GM19240 (cell line): Measurements from ENCODE around the gene SLC6A6.

Experiments used
- DNase-seq: peaks from one replicate; pipeline ENCODE4 v3.0.0; 2011; ENCODE audit warnings: low spot score; ENCODE audit not compliant: insufficient read length

Gene SLC6A6

DNA sequence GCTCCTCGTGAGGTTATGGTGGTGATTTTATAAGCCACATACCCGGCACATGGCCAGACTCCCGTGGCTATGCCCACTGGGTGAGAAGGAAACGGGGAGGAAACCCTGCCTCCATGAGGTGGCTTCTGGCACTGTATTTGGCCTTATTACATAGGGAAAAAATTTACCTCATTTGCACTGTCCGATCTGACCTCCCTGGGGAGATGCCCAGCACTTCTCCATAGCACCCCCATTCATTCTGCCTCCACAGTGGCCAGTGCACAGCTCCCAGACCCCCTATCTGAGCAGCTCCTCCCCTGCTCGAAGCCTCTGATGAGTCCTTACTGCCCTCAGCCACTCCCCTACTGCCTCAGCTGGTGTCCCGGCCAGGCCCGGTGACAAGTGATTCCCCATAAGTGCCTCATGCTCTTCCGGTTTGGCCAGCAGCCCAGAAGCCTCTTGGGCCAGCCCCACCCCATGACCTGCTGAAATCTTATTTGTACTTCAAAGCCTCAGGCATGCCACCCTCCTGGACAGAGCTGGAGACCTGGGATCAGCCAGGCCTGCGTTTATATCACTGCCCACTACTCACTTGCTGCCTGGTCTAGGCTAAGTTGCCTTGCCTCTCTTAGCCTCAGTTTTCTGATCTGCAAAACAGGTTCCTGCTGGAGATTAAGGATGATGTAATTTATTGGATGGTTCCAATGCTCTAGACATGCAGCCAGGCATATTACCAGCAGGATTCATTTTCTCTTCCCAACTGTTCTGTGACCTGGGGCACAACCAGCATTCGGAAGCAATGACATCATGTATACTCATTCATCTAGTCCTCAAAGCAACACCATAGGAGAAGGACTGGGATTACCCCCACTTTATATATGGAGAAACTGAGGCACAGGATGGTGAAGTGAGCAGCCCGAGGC, 30.6 kb upstream of the SLC6A6 start:
- no peak for DNase-seq

DNA sequence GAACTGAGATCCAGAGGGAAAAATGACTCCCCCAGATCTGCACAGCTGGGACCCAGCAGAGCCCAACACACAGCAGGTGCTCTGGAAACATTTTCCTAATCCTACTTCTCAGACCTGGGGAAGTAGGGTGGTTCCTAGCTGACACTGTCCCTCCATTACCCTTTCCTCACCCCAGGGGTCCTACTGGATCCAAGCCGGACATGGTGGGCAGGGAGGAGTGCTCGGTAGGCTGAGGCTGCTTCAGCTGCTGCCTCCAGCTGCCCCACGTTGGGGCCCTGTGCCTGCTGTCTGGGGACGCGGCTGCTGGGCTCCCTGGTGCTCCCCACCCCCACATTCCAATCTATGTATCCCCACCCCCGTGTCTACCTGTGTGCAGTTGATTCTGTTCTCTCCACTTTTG, 29.8 kb upstream of the SLC6A6 start:
- DNase-seq = no peak

DNA sequence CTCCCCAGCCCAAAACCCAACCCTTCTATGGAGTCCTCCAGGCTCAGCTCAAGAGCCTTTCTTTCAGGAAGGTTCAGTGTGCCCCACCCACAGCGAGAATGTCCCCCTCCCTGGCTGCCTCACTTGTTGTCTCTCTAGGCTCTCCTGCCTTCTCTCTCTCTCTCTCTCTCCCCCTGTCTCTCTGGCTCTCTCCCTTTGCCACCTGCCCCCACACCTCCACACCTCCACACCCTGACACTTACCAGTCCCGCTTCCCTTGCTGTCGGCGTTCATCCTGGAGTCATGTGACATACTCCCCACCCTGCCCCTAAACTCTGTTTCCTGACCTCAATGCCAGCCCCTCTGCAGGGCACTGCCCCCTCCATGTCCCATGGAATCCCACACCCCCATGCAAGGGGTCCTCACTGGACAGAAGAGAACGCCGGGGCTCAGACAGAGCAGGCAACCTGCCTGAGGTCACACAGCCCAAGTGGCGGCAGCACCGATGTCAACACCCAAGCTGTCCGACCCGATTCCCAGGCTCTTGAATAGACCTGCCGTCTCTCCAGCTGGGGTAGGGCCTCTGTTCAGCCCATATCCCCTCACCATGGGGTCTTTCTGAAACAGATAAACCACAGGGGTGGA, 28.5 kb upstream of the SLC6A6 start:
- DNase-seq = no peak

DNA sequence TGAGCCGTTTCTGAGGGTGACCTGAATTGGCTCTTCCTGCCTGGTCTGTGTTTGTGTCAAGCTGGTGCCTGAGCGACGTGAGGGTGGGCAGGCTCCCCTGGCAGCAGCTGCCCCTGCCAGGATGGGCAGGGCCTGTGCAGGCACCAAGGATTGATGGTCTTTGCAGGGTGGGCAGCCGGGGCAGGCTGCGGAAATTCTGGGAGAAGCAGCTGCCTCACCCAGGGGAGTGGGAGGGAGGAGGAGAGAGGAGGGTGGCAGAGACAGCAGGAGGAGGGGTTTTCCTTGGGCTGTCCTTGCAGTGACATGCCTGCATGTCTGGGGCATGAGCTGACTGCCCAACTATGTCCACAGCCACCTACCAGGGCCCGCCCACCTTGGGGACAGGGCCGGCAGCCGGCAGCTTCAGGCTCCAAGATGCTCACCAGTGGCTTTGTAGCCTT, 27.9 kb upstream of the SLC6A6 start:
- DNase-seq = no peak

DNA sequence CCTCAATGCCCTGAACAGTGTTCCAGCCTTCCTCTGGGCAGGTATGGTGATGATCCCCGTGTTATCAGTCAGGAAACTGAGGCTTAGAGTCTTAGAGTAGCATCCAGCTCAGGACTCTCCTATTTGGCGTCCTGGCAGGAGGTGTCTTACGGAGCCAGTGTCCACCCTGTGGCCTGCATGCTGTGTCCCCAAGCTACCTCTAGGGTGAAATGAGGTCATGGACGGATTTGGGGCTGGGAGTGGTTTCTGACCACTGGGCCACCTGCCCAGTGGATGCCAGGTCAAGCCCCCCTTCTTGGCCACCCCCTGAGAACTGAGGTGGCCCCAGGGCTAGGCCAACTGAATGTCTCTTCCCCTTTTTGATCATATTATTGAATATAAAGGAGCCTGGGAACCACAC, 27.2 kb upstream of the SLC6A6 start:
- no peak for DNase-seq

DNA sequence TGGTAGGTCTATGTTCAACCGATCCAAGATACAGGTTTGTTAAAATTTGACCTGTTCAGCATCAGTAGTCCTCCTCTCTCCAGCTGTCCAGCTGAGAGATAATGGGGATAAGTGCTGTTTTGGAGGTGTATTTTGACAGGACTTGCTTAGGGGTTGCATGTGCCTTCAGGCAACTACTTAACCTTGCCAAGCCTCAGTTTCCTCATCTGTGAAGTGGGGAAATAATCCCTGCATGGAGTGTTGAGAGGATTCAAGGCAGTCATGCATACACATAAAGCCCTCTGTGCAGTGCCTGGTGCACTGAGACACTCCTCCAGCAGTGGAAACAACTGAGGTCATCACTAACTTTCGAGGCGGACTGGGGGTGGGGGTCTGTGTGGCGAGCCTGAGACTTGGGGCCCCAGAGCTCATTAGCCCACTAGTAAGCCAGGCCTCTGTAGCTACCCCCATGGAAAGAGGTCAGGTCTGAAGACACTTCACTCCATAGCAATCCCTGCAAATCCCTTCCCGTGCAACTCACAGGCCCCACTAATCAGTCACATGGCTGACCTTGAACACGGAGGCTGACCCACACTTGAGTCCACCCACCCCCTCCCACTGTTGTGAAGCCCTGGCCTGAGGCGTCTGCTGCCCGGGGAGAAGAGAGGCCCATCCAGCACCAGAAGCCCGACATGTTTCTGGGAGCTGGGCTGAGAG, 25.9 kb upstream of the SLC6A6 start:
- no peak for DNase-seq

DNA sequence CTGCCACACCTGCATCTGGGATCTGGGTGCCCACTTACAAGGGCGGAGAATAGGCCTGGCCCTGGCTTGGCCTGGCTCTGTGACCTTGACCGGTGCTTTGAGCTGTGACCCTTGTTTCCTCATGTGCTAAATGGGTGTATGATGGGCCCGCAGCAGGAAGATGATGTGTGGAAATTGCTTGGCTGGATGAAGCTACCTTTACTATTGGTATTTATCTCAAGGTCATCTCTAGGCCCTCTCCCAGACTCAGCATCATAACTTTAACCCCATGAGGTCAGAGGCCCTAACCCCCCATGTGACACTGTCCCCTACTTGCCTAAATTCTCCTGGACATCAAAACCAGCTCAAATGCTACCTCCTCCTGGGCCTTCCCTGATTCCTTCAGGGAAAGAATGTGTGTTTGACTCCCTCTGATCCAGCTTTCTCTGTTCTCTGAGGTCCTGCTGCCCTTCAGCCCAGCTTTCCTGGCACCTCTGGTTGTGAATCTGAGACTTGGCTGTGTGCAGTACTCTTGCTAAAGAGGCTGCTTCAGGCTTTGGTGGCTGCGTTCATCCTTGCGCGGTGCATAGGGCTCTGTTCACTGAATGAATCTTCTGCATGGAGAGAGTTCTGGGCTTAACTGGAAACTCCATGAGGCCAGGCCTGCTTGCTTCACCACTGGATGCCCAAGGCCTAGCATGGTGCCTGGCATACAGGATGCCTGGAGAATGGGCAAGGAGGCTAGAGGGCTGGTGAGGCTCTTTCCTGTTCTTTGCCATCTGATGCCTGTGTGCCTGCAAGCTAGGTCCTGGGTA, 25.2 kb upstream of the SLC6A6 start:
- DNase-seq = no peak

DNA sequence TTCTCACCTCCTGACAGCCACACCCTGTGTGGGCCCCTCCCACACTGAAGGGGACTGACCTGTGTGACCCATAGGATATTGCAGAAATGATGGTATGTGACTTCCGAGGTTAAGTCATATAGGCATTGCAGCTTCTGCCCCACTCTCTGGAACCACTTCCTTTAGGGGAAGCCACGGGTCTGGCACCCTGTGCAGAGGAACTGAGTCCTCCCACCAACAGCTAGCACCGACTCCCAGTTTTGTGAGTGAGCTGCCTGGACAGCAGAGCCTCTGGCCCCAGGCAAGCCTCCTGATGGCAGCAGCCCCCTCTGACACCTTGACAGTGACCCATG, 24.6 kb upstream of the SLC6A6 start:
- DNase-seq = no peak

DNA sequence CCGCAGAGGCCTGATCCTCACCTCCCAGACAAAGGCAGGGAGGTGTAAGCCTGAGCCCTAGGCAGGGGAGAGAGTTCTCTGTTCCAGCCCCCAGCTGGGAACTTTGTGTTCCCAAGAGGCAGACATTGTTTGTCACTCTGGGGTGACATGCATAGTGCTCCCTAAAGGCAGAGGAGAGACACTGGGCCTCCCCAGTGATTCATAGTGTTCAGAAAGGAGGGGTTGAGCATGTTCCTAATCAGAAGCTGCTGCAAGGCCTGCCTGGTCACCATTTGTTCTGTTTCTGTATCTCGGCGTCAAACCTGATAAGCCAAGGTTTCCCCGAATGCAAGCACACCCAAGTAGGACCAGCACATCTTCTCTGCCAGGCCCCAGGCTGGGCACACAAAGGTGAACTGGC, 24.0 kb upstream of the SLC6A6 start:
- DNase-seq = no peak

DNA sequence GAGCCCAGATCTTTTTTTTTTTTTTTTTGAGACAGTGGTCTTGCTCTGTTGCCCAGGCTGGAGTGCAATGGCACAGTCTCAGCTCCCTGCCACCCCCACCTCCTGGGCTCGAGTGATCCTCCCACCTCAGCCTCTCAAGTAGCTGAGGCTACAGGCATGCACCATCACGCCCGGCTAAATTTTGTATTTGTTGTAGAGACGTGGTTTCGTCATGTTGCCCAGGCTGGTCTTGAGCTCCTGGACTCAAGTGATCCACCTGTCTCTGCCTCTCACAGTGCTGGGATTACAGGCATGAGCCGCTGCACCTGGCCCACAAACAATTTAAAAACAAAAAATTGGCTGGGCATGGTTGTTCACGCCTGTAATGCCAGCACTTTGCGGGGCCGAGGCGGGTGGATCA, 22.6 kb upstream of the SLC6A6 start:
- no peak for DNase-seq

DNA sequence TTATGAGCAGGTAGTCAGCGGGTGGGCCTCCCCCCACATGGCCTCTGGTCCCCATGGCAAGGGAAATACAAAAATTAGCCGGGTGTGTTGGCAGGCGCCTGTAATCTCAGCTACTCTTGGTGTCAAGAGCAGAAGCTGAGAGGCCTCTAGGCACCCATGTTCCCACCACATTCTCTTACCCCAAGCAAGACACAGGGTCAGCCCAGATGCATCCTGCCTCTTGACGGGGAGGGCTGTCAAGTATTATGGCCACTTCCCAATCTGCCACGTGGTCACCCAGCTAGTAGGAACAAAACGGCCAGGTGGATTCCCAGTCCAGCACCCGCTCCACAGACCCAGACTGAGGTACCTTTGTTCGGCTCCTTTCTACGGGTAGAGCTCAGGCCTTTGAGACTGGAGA, 16.2 kb upstream of the SLC6A6 start:
- DNase-seq = no peak

DNA sequence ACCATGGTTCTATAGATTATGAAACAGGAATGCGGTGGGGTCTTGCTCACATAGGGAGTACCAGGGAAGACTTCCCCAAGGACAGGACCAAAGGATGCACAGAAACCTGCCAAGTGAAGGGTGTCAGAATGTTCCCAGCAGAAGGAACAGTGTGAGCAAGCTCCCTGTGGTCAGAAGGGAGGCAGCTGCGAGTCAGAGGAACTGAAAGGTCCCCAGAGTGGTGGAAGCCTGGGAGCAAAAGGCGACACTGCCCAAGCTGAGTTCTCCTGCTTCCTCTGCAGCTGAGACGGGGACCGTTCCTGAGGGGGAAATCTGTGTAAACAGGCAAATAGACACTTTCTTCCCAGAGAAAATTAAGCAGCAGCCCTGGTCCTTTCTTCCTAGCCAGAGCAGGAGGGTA, 14.2 kb upstream of the SLC6A6 start:
- no peak for DNase-seq

DNA sequence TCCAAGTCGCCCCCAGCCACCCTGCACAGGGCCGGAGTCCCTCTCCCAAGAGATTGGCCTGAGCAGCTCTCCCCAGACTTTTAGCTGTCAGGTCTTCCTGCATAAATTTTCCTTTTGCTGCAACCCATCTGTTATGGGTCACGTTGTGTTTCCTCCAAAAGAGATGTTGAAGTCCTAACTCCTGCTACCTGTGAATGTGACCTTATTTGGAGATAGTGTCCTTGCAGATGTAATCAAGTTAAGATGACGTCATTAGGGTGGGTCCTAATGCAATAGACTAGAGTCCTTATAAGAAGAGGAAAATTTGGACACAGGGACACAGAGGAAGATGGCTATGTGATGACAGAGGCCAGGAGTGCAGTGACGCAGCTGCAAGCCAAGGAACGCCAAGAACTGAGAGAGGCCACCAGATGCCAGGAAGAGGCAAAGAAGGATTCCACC, 13.2 kb upstream of the SLC6A6 start:
- no peak for DNase-seq

DNA sequence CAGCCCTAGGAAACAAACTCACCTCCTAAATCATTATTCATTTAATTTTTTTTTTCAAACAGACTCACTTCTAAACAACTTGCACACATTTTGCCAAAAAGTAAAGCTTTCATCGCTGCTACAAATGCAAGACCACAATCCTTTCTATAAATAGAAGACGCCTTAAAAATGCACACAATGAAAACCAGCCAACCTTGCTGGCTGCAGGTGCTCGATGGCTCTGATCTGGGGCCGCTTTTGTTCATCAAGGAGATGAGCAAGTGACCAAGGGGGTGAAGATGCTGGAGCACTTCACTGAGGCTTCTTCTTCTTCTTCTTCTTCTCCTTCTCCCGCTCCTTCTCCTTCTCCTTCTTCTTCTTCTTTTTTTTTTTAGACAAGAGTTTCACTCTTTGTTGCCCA, 12.7 kb upstream of the SLC6A6 start:
- DNase-seq = no peak

DNA sequence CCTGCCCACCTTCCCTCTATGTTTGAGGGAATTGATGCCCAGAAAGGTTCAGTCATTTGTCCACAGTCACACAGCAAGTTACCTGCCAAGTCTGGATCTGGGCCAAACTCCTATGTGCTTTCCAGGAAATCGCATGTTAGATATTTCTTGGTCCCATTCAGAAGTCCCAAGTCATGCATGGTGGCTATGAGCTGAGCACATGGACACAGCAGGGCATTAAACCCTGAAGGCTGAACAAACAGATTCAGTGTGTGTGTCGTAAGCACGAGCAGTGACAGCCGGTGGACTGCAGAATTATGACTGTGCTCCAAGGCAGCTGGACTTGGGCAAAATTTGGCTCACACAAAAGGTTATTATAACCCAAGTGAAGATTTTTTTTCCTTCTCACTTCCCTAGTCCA, 11.4 kb upstream of the SLC6A6 start:
- DNase-seq = no peak

DNA sequence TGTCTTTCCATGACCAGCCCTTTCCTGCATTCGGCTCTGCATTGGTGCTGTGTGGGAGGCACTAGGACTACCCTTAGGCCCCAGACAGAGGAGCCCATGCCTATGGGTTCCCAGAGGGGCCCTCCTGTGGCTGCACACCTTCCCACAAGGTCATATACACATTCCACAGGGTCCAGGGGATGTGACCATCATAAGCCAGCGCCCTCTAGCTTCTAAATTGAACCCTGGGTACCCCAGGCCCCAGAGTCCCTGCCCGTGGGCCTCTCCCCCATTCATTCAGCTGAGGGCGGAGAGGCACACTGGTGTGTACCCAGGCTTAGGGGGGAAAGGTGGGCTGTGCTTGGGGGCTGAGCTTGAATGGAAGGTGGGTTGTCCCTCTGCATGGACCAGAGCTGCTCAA, 10.2 kb upstream of the SLC6A6 start:
- no peak for DNase-seq

DNA sequence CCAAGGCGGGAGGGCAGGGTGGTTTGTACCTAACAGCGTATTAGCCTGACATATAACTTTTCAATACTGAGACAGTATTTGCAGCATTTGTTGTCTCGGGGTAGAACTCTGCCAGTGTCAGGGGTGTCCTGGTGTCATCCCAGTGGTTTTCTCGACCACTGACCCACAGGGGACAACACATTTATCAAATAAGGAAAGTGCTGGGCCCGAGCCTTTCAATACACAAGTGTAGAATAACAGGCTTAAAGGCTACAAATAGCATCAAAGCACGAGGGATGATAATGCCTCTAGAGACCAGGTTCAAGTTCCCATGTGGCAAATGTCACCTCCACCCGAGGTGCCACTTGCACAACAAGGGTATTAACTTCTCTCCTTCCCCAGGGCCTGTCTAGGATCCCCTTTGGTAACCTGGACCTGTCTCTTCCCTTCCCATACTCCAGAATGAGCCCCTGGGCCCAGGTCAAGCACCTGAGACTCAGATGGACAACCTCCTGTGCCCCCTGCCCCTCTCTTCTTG, 9.5 kb upstream of the SLC6A6 start:
- DNase-seq = no peak

DNA sequence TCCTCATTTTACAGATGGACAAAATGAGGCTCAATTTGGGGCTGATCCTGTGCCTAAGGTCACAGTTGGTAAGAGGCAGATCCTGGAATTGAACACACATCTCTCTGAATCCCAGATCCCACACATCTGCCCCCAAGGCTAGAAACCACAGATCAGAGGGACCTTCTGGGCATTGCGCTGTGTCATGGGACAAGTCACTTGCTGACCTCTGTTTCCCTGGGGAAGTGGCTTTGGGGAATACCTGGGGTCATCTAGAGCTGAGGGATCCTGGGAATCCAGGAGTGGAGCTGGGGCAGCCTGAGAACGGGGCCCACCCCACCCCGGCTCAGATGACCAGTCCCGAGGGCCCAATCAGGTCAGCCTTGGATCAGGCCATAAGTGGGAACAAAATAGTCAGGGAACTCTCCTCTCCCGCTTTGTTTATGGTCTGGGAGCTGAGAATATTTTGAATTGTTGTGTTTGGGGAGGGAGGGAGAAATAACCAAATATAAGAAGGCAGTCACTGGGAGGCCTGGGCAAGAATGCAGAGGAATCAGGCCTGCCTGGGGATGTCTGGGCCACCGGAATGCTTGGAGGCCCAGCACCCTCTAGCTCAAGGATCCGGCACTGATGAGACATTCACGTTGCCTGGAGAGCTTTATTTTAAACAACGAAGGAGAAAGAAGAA, 8.8 kb upstream of the SLC6A6 start:
- DNase-seq = no peak

DNA sequence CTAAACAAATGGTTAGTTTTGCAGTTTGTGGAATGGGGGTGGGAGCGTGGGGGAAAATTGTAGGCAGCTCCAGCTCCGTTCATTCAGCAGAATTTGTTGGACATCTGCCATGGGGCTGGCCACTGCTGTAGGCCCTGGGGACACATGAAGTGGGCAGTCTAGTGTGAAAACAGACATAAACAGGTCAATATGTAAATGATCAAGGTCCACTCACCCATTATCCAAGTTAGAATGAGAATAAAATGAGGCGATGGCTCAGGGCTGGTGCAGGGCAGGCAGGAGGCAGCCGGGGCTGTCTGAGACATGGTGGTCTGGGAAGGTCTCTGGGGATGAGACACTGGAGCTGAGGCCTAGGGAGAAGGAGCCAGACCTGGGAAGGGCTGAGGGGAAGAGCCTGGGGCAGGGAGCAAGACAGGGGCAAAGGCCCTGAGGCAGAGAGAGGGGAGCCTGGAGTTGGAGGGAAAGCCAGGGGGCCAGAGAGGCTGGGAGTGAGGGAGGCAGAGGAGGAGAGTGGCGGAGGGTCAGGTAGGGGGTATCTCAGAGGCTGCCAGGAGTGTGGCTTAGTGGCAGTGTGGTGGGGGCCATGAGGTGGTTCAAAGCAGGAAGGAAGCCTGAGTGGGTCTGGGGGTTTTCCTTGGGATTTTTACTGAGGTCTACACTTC, 6.2 kb upstream of the SLC6A6 start:
- no peak for DNase-seq

DNA sequence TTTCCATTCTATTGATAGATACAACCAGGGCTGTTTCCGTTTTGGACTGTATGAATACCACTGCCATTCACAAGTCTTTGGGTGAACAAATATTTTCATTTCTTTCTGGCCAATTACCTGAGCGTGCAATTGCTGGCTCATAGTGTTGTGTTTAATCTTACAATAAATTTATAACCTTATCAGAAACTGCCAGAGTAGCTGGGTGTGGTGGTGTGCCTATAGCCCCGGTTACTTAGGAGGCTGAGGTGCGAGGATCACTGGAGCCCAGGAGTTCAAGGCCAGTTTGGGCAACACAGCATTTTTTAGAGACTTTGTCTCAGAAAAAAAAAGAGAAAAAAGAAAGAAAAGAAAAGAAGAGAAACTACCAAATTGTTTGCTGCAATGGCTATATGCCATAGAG, 5.4 kb upstream of the SLC6A6 start:
- DNase-seq = no peak
